OCI-LY7 (cell line): Measurements from ENCODE around the gene RNU7-1.

Experiments
- CTCF ChIP-seq: fragments of 200-600 bp; sonication (generic); conservative IDR thresholded peaks from 2 replicates; pipeline ENCODE4 v1.5.1; 2014; ENCODE audit warnings: mild to moderate bottlenecking, antibody characterized with exemption, low read length, moderate library complexity, mixed read lengths
- EZH2phosphoT487 ChIP-seq: fragments of 200-600 bp; sonication (generic); IDR thresholded peaks from 2 replicates; pipeline ENCODE4 v1.6.1; 2018; ENCODE audit warnings: low read depth, borderline replicate concordance, mild to moderate bottlenecking, mixed run types, antibody characterized with exemption, low read length, moderate library complexity, mixed read lengths

- TF ChIP-seq CTCF (no peak), EZH2phosphoT487 (no peak)
Observed at GRCh38 chr12:6964605-6965025, 21.0 kb downstream of the RNU7-1 start.
